Sigmoid colon (tissue), 7 donors: ENCODE data around the gene UTP14C. TPM values are rescaled to one million over a fixed set of nuclear protein-coding genes. Genes with fewer than 3 reads are reported as not detected.

Experiments
- DNase-seq: peaks from one replicate; pipeline ENCODE4 v3.0.0-alpha.2; 2019
- H3K27ac ChIP-seq, 4 donors: fragments of 200-600 bp; sonication (generic); one replicate each; pipeline ENCODE4 v1.5.1; 2016 to 2019; ENCODE audit warnings: mild to moderate bottlenecking in 1 of 4
- H3K27me3 ChIP-seq, 3 donors: fragments of 200-600 bp; sonication (generic); one replicate each; pipeline ENCODE4 v1.5.1; 2019; ENCODE audit warnings: mild to moderate bottlenecking in 1 of 3
- H3K36me3 ChIP-seq, 4 donors: fragments of 200-600 bp; sonication (generic); one replicate each; pipeline ENCODE4 v1.5.1; 2016 to 2019
- H3K4me1 ChIP-seq, 4 donors: fragments of 200-600 bp; sonication (generic); one replicate each; pipeline ENCODE4 v1.5.1; 2017 to 2019
- H3K4me3 ChIP-seq, 4 donors: fragments of 200-600 bp; sonication (generic); one replicate each; pipeline ENCODE4 v1.5.1; 2017 to 2019; ENCODE audit warnings: mild to moderate bottlenecking in 2 of 4, moderate library complexity in 1 of 4
- H3K9me3 ChIP-seq, 4 donors: fragments of 200-600 bp in 3 of 4; sonication (generic) in 3 of 4; one replicate each; pipeline versions ENCODE4 v1.5.1 to v1.6.1; 2013 to 2019
- EP300 ChIP-seq, 4 donors: sonication (generic); formaldehyde crosslinking; IDR thresholded peaks; one replicate each; pipeline ENCODE4 v1.6.1; 2017; ENCODE audit warnings: antibody characterized with exemption in 4 of 4
- POLR2A ChIP-seq, 2 donors: fragments of 450-650 bp; IDR thresholded peaks; one replicate each; pipeline ENCODE4 v1.6.1; 2016; ENCODE audit warnings: antibody characterized with exemption in 2 of 2, mild to moderate bottlenecking in 2 of 2, moderate library complexity in 2 of 2
- POLR2AphosphoS5 ChIP-seq, 4 donors: sonication (generic); formaldehyde crosslinking; IDR thresholded peaks; one replicate each; pipeline ENCODE4 v1.6.1; 2017; ENCODE audit warnings: antibody characterized with exemption in 4 of 4
- WGBS, 2 donors: extraction: QIAGEN DNeasy Blood & Tissue Kit; methylation state at CpG; one replicate each; pipeline ENCODE4 v1.1.7; 2013; 5-methylcytosine and 5-hydroxymethylcytosine counted together
- intact Hi-C: fragments of 100-400 bp; cut with DNase I; formaldehyde crosslinking; loops from one replicate; pipeline ENCODE4 v1.15.1; 2023
- polyA plus RNA-seq, 3 donors: library from polyadenylated mRNA; stranded (reverse); fragments of 200-250 nt; gene quantifications; one replicate each; pipeline ENCODE4 v1.2.3, GENCODE V29; 2013
- total RNA-seq, 4 donors: library from RNA; depleted of rRNA; stranded (reverse); fragments of >200 nt; gene quantifications; one replicate each; pipeline ENCODE4 v1.1.0, GENCODE V29; 2016
- TF ChIP-seq, protein P1 (sequence below), 4 experiments: fragments of 450-650 bp in 3 of 4; fragments of 200-600 bp in 1 of 4; IDR thresholded peaks; one replicate each; pipeline ENCODE4 v1.5.1; 2016 to 2019; ENCODE audit warnings: antibody characterized with exemption in 4 of 4, mild to moderate bottlenecking in 3 of 4, moderate library complexity in 2 of 4
- donor health status: healthy with polysubstance abuse.
- donor health status: Bipolar disorder and iron deficiency.
- donor health status: healthy.

The UTP14C gene
- total RNA-seq (10 to 100 TPM; 15.0 to 18.2 (median 15.8) TPM), polyA plus RNA-seq (1 to 10 TPM; 1.8 to 9.7 (median 2.4) TPM)

- H3K27me3 ChIP-seq, result no peaks in the 10 kb centered on the region
- no peak for TF ChIP-seq POLR2AphosphoS5 (IDR thresholded peaks at IDR 0.05)
- TF ChIP-seq, protein P1, sequence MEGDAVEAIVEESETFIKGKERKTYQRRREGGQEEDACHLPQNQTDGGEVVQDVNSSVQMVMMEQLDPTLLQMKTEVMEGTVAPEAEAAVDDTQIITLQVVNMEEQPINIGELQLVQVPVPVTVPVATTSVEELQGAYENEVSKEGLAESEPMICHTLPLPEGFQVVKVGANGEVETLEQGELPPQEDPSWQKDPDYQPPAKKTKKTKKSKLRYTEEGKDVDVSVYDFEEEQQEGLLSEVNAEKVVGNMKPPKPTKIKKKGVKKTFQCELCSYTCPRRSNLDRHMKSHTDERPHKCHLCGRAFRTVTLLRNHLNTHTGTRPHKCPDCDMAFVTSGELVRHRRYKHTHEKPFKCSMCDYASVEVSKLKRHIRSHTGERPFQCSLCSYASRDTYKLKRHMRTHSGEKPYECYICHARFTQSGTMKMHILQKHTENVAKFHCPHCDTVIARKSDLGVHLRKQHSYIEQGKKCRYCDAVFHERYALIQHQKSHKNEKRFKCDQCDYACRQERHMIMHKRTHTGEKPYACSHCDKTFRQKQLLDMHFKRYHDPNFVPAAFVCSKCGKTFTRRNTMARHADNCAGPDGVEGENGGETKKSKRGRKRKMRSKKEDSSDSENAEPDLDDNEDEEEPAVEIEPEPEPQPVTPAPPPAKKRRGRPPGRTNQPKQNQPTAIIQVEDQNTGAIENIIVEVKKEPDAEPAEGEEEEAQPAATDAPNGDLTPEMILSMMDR (IDR thresholded peaks at IDR 0.05), result no peak
- TF ChIP-seq EP300 (IDR thresholded peaks at IDR 0.05), result no peak
- no peak for TF ChIP-seq POLR2A (IDR thresholded peaks at IDR 0.05)
- peaks cover 0 to 69% (median 10%) of the 10 kb centered on the region in 4 donors for H3K36me3 ChIP-seq
- H3K27ac ChIP-seq, result no peak within 1 kb of the TSS
- no peaks in the 10 kb centered on the region for H3K4me1 ChIP-seq
- intact Hi-C loops, result no loop called here
- DNase-seq, result no peak
- H3K9me3 ChIP-seq, result peaks cover 0 to 2% (median 0%) of the 10 kb centered on the region in 4 donors
- WGBS, 2 donors, result 97 to 98% methylated on average over 3 of the region's 3 CpGs
- no peak within 1 kb of the TSS for H3K4me3 ChIP-seq
These were observed at the start of gene UTP14C for GRCh38 chr13:52024481-52024880. TSS of gene UTP14C (plus strand) at chr13:52024691. CDS start at chr13:52028805, 4,114 bp downstream.

DNA sequence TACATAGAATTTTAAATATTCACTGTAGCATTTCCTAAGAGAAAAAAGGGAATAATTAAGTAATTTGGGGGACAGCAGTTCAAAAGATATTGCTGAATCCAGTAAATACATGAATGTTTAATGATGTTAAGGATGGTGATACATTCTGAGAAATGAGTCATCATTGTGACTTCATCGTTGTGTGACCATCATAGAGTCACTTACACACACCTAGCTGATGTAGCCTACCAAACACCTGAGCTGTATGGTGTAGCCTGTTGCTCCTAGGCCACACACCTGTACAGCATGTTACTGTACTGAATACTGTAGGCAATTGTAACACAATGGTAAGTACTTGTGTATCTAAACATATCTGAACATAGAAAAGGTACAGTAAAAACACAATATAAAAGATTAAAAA lies 48.1 kb upstream of the UTP14C start:
- no peak for TF ChIP-seq EP300 (IDR thresholded peaks at IDR 0.05)
- TF ChIP-seq POLR2AphosphoS5 (IDR thresholded peaks at IDR 0.05), result no peak
- TF ChIP-seq POLR2A (IDR thresholded peaks at IDR 0.05), result no peak
- DNase-seq, result no peak

DNA sequence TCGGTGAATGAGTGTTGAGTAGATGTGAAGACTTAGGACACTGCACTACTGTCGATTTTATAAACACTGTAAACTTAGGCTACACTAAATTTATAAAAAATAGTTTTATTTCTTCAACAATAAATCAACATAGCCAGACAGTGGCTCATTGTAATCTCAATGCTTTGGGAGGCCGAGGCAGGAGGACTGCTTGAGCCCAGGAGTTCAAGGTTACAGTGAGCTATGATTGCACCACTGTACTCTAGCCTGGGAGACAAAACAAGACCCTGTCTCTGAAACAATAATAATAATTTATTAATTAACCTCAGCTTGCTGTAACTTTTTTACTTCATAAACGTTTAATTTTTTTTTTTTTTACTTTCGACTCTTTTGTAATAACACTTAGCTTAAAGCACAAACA lies 47.6 kb upstream of the UTP14C start:
- H3K9me3 ChIP-seq, result no peaks in the 10 kb centered on the region
- intact Hi-C loops, result no loop called here
- WGBS, 2 donors, result 87 to 88% methylated on average over 5 of the region's 5 CpGs
- H3K27ac ChIP-seq, result no peak overlapping the region
- no peak for DNase-seq
- H3K4me1 ChIP-seq, result no peaks in the 10 kb centered on the region
- H3K27me3 ChIP-seq, result no peaks in the 10 kb centered on the region
- H3K4me3 ChIP-seq, result no peak overlapping the region
- peaks cover 0 to 7% (median 0%) of the 10 kb centered on the region in 4 donors for H3K36me3 ChIP-seq
- no peak for TF ChIP-seq POLR2AphosphoS5 (IDR thresholded peaks at IDR 0.05)
- no peak for TF ChIP-seq POLR2A (IDR thresholded peaks at IDR 0.05)
- TF ChIP-seq EP300 (IDR thresholded peaks at IDR 0.05), result no peak
- TF ChIP-seq, protein P1 (IDR thresholded peaks at IDR 0.05), result no peak

More for the DNA sequence above, 48.1 kb upstream of the UTP14C start:
- WGBS, 2 donors, result 25 to 73% methylated on average over 1 of the region's 1 CpG
- H3K4me1 ChIP-seq, result no peaks in the 10 kb centered on the region
- H3K9me3 ChIP-seq, result no peaks in the 10 kb centered on the region
- H3K27me3 ChIP-seq, result no peaks in the 10 kb centered on the region
- no peak overlapping the region for H3K27ac ChIP-seq
- no peak overlapping the region for H3K4me3 ChIP-seq
- intact Hi-C loops, result no loop called here
- peaks cover 0 to 7% (median 0%) of the 10 kb centered on the region in 4 donors for H3K36me3 ChIP-seq

GRCh38 chr13:51977625-51978024 lies 46.9 kb upstream of the UTP14C start:
- no peak for DNase-seq
- H3K4me3 ChIP-seq, result no peak overlapping the region
- TF ChIP-seq EP300 (IDR thresholded peaks at IDR 0.05), result no peak
- TF ChIP-seq POLR2A (IDR thresholded peaks at IDR 0.05), result no peak
- no peak for TF ChIP-seq POLR2AphosphoS5 (IDR thresholded peaks at IDR 0.05)
- TF ChIP-seq, protein P1 (IDR thresholded peaks at IDR 0.05), result no peak
- no peaks in the 10 kb centered on the region for H3K4me1 ChIP-seq
- 90 to 95% methylated on average over 5 of the region's 5 CpGs for WGBS, 2 donors
- no peak overlapping the region for H3K27ac ChIP-seq
- H3K27me3 ChIP-seq, result no peaks in the 10 kb centered on the region
- H3K9me3 ChIP-seq, result no peaks in the 10 kb centered on the region
- peaks cover 0 to 7% (median 0%) of the 10 kb centered on the region in 4 donors for H3K36me3 ChIP-seq
- intact Hi-C loops, result no loop called here

GRCh38 chr13:51978796-51979556 lies 45.5 kb upstream of the UTP14C start:
- Histone ChIP-seq H3K4me3 (no peak overlapping the region), H3K9me3 (no peaks in the 10 kb centered on the region), H3K36me3 (peaks cover 0 to 7% (median 0%) of the 10 kb centered on the region in 4 donors), H3K4me1 (no peaks in the 10 kb centered on the region), H3K27me3 (no peaks in the 10 kb centered on the region), H3K27ac (no peak overlapping the region)
- 25 to 75% methylated on average over 5 of the region's 5 CpGs for WGBS, 2 donors
- no peak for DNase-seq
- TF ChIP-seq, protein P1 (IDR thresholded peaks at IDR 0.05), result no peak
- TF ChIP-seq POLR2A (IDR thresholded peaks at IDR 0.05), result no peak
- TF ChIP-seq POLR2AphosphoS5 (IDR thresholded peaks at IDR 0.05), result no peak
- intact Hi-C loops, result no loop called here
